ENCODE results near the gene STK39.

Gene STK39

DNA sequence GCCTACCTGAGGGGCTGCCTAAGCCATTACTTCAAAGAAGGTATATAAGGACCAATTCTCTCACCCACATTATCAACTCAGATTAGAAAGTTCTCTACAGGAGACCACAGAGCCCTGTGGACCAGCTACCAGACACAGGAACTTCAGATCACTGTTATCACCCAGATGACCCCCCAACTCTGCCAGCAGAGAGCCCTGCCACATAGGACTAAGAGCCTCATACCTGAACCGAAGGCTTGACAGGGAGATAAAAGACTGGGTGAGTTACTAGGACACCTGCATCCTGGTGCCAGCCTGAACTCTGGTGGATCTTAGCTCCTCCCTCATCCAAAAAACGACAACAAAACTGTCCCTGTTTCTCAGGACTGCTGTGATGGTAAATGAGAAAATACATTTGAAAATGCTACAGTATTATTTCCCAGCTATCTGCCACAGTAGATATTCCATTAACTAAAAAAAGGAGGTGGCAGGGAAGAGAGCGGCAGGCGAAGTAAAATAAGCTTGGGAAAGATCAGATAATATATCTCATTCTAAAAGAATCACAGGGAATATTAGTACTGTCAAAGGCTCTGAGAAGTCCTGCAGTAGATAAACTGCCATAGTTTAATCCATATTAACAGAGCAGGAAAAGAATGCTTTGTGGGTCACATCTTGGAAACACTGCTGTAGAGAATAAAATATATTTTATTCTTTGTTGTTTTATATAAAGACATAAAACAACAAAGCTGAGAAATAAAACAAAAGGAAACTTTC is 79.7 kb downstream of the STK39 start:
- H3K4me1 ChIP-seq (ENCODE audit: insufficient read depth, low read length) = peaks cover 7% of the 10 kb centered on the region
- peaks cover 29% of the 10 kb centered on the region for H3K36me3 ChIP-seq (ENCODE audit: insufficient read depth, low read length)
- H3K9me3 ChIP-seq (ENCODE audit: low read length) = no peaks in the 10 kb centered on the region
- H3K4me3 ChIP-seq (ENCODE audit: low read length) = no peak overlapping the region
- no peak overlapping the region for H2AFZ ChIP-seq (ENCODE audit: low read depth, low read length)
- H3K27me3 ChIP-seq (ENCODE audit: insufficient read depth, low read length) = no peaks in the 10 kb centered on the region

DNA sequence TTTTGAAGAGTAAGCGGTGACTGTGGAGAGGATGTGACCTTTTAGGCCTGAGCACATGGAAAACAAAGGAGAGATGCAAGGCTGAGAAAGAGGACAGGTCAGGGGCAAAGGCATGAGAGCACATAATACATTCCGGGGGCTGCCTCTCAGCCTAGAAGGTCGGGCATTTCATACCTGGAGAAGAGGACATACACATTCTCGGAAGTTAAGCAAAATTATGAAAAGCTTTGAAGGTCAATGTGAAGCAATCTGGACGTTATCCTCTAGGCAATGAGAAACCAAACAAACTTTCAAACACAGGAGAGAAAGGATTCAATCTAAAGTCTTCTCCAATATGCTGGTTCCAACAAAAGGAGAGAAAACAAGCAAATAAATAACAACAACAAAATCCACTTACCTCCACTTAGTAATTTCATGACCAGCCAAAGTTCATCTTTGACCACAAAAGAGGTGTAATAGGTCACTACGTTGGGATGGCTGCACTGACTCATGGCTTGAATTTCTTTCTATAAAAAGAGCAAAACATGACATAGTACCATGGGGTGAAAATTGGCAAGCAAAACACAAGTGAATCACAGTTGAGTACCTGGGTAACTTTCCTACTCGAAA is 80.4 kb downstream of the STK39 start:
- H2AFZ ChIP-seq (ENCODE audit: low read depth, low read length) = no peak overlapping the region
- H3K27me3 ChIP-seq (ENCODE audit: insufficient read depth, low read length) = no peaks in the 10 kb centered on the region
- H3K4me3 ChIP-seq (ENCODE audit: low read length) = no peak overlapping the region
- H3K9me3 ChIP-seq (ENCODE audit: low read length) = no peaks in the 10 kb centered on the region
- peaks cover 29% of the 10 kb centered on the region for H3K36me3 ChIP-seq (ENCODE audit: insufficient read depth, low read length)
- H3K4me1 ChIP-seq (ENCODE audit: insufficient read depth, low read length) = peaks cover 7% of the 10 kb centered on the region

DNA sequence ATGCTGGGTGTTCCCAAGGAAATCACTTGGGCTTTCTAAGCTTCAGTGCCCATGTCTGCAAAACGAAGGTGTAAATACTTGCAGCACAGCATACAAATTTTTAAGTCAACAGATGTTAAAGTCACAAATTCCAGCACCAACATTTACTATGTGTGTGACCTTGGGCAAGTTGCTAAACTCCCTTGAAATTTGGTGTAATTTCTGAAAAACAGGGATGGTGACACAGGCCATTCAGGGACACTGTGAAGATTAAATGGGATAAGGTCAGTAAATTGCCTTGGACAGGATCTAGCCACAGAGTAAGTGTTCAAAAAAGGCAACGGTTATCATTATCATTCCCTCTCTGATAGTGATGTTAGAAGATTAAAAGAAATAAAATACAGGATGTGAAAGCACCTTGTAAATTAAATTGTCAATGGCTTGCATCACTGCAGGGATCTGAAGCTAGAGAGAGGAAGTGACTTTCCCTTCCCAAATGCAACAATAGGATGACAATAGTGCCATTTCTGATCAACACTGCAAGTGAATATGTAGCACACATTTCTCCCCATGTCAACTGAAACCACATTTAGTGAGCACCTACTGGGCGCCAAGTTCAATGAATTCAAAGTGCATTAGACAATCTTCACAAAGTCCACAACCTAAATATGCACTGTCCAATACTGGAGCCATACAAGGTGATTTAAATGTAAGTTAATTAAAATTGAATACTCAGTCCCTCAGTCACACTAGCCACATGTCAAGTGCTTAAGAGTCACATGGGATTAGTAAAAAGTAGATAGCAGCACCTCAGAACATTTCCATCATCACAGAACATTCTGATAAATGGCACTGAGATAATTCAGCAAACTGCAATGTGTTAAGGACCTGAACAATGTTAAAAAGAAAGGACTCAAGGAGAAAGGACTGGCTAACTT is 81.2 kb downstream of the STK39 start:
- peaks cover 7% of the 10 kb centered on the region for H3K4me1 ChIP-seq (ENCODE audit: insufficient read depth, low read length)
- H3K4me3 ChIP-seq (ENCODE audit: low read length) = no peak overlapping the region
- no peaks in the 10 kb centered on the region for H3K9me3 ChIP-seq (ENCODE audit: low read length)
- H2AFZ ChIP-seq (ENCODE audit: low read depth, low read length) = no peak overlapping the region
- H3K27me3 ChIP-seq (ENCODE audit: insufficient read depth, low read length) = no peaks in the 10 kb centered on the region
- H3K36me3 ChIP-seq (ENCODE audit: insufficient read depth, low read length) = peaks cover 29% of the 10 kb centered on the region

DNA sequence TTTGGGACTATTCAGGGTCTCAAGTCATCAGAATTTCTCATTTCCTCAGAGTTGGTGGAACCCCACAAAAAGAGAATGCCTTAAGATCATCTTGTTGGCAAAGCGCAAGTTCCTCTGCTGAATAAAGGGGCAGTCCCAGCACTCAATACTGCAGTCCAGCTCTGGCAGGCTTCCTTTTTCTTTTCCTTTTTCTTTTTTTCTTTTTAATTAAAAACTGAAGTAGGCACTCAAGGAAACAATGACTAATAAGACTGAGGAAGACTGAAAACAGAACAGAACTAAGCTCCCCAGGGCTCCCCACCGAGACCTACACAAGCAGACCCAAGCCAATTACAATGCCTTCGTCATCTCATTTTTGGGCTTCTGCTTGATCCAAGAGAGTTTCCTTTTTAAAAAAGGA is 82.0 kb downstream of the STK39 start:
- Histone ChIP-seq H3K27me3 (ENCODE audit: insufficient read depth, low read length) (no peaks in the 10 kb centered on the region), H3K9me3 (ENCODE audit: low read length) (no peaks in the 10 kb centered on the region), H3K4me1 (ENCODE audit: insufficient read depth, low read length) (peaks cover 7% of the 10 kb centered on the region), H2AFZ (ENCODE audit: low read depth, low read length) (no peak overlapping the region), H3K36me3 (ENCODE audit: insufficient read depth, low read length) (peaks cover 33% of the 10 kb centered on the region), H3K4me3 (ENCODE audit: low read length) (no peak overlapping the region)

DNA sequence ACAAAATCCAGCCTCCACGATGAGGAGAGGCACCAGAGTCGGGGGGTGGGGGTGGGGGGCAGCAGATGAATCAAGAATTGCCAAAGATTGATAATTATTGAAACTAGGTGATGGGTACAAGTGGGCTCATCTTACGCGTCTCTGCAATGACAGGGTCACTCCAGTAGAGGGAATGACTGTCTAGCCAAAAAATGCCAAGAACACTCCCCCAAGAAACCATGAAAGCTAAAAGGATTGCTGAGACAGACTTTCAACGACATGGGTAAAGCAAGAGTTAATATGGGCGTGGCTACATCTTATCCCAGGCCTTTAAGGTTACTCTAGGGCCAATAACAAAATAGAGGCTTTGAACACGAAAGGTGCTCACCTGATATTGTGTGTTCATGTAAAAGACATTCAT is 86.5 kb downstream of the STK39 start:
- H2AFZ ChIP-seq (ENCODE audit: low read depth, low read length) = no peak overlapping the region
- H3K36me3 ChIP-seq (ENCODE audit: insufficient read depth, low read length) = peaks cover 46% of the 10 kb centered on the region
- no peaks in the 10 kb centered on the region for H3K9me3 ChIP-seq (ENCODE audit: low read length)
- no peak overlapping the region for H3K4me3 ChIP-seq (ENCODE audit: low read length)
- no peaks in the 10 kb centered on the region for H3K27me3 ChIP-seq (ENCODE audit: insufficient read depth, low read length)
- H3K4me1 ChIP-seq (ENCODE audit: insufficient read depth, low read length) = no peaks in the 10 kb centered on the region

DNA sequence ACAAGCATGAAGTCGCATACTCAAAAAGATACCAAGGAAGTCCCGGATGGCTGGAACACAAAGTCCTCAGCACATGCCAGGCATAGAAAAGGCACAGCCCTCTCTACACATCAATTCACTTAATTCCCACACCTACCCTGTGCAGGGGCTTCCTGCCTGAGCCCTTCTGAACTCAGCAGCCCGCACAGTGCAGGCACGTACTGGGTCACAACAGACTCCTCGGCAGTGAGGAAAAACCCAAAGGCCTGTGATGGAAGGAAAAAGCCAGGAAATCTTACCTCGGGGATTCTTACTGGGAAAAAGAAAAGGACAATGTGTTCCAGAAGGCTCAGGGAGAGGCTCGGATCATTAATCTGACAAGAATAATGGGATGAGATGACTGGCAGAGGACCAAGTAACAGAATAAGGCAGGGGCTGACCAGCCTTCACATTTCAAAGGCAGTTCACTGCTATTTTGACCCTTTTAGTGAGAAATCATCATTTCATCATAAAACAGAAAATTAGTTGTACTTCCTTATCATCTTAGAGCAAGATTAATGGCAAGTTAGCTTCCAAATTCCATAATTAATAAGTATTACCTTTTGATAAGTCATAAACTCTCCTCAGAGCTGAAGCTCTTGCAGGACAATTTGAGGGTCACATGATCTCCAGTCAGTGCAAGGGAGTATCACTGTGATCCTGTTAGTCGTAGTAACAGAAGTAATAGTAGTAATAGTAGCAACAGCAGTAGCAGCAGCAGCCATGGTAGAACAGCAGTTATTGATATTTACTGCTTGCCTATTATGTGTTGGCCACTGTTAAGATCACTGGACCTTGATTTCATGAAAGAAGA is 87.4 kb downstream of the STK39 start:
- no peaks in the 10 kb centered on the region for H3K27me3 ChIP-seq (ENCODE audit: insufficient read depth, low read length)
- peaks cover 44% of the 10 kb centered on the region for H3K36me3 ChIP-seq (ENCODE audit: insufficient read depth, low read length)
- H3K4me1 ChIP-seq (ENCODE audit: insufficient read depth, low read length) = no peaks in the 10 kb centered on the region
- no peak overlapping the region for H3K4me3 ChIP-seq (ENCODE audit: low read length)
- no peak overlapping the region for H2AFZ ChIP-seq (ENCODE audit: low read depth, low read length)
- H3K9me3 ChIP-seq (ENCODE audit: low read length) = no peaks in the 10 kb centered on the region

DNA sequence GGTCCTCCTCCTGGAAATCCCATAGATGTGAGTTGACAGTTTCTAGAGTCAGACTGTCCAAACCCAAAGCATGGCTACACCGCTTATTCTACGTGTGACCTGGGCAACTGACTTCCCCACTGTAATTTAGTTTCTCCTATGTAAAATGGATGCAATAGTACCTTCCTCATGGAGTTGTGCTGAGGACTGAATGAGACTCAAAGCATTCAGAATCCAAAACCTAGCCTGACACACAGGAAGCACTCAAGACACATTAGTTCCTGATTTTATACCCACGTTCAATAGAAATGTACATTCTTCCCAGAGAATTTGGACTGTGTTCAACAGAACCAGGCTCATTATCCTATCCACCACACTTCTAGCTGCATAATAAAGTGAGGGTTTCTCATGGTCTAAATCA is 88.8 kb downstream of the STK39 start:
- no peaks in the 10 kb centered on the region for H3K27me3 ChIP-seq (ENCODE audit: insufficient read depth, low read length)
- no peak overlapping the region for H3K4me3 ChIP-seq (ENCODE audit: low read length)
- peaks cover 37% of the 10 kb centered on the region for H3K36me3 ChIP-seq (ENCODE audit: insufficient read depth, low read length)
- H3K4me1 ChIP-seq (ENCODE audit: insufficient read depth, low read length) = no peaks in the 10 kb centered on the region
- no peak overlapping the region for H2AFZ ChIP-seq (ENCODE audit: low read depth, low read length)
- H3K9me3 ChIP-seq (ENCODE audit: low read length) = no peaks in the 10 kb centered on the region

DNA sequence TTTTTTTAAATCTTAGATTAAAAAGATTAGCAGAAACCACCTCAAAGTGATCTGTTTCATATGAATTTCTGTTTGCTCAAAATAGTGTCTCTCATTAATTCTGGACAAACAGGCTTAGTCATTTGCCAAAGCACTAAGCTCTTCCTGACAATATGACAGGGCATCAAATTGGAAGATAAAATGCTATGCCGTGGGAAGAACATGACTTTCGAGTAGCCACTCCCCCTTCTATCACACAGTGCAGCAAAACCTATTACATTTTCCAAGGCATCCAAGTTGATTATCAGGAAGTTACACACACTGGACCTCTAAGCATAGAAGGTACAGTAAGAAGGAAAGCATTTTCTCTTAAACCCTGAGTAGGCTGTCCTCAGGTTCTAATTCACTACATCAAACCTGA is 89.5 kb downstream of the STK39 start:
- H3K4me3 ChIP-seq (ENCODE audit: low read length) = no peak overlapping the region
- H3K4me1 ChIP-seq (ENCODE audit: insufficient read depth, low read length) = no peaks in the 10 kb centered on the region
- H3K36me3 ChIP-seq (ENCODE audit: insufficient read depth, low read length) = peaks cover 32% of the 10 kb centered on the region
- no peaks in the 10 kb centered on the region for H3K27me3 ChIP-seq (ENCODE audit: insufficient read depth, low read length)
- no peaks in the 10 kb centered on the region for H3K9me3 ChIP-seq (ENCODE audit: low read length)
- no peak overlapping the region for H2AFZ ChIP-seq (ENCODE audit: low read depth, low read length)

DNA sequence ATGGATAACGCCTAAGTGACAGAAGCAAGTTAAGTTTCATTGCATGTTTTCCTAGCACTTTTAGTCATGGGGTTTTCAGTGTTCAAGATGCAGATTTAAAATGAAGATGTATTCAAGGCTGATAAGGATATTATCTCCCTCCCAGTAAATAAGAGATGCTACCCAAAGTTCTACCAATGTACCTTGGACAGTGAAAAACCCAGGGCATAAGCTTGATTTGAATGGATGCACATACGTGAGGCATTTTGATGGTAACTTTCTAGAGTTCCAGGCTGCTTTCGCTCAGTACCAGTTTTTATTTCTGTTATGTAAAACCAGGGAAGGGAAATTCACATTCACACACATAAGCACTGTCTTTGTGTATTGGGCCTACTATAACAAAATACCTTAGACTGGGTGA is 90.3 kb downstream of the STK39 start:
- H3K9me3 ChIP-seq (ENCODE audit: low read length) = no peaks in the 10 kb centered on the region
- H2AFZ ChIP-seq (ENCODE audit: low read depth, low read length) = no peak overlapping the region
- no peak overlapping the region for H3K4me3 ChIP-seq (ENCODE audit: low read length)
- H3K27me3 ChIP-seq (ENCODE audit: insufficient read depth, low read length) = no peaks in the 10 kb centered on the region
- peaks cover 36% of the 10 kb centered on the region for H3K36me3 ChIP-seq (ENCODE audit: insufficient read depth, low read length)
- no peaks in the 10 kb centered on the region for H3K4me1 ChIP-seq (ENCODE audit: insufficient read depth, low read length)

DNA sequence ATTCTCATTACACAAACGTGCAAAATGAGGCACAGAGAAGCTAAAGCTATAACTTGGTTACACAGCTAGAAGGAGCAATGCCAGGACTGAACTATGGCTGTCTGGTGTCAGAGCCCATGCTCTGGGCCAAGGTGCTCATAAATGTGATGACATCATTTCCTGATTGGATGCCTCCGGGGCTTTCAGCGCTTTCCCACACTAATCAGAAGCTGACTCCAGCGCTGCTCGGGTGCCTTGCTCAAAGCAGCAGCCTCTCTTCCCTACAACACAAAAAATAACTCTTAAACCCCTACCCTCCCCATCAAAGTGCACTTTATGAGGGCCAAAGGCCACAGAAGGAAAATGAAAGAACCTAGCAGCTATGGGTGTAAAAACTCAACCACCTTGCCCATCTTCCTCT is 90.7 kb downstream of the STK39 start:
- H2AFZ ChIP-seq (ENCODE audit: low read depth, low read length) = no peak overlapping the region
- no peak overlapping the region for H3K4me3 ChIP-seq (ENCODE audit: low read length)
- H3K27me3 ChIP-seq (ENCODE audit: insufficient read depth, low read length) = no peaks in the 10 kb centered on the region
- no peaks in the 10 kb centered on the region for H3K9me3 ChIP-seq (ENCODE audit: low read length)
- H3K36me3 ChIP-seq (ENCODE audit: insufficient read depth, low read length) = peaks cover 41% of the 10 kb centered on the region
- H3K4me1 ChIP-seq (ENCODE audit: insufficient read depth, low read length) = no peaks in the 10 kb centered on the region

DNA sequence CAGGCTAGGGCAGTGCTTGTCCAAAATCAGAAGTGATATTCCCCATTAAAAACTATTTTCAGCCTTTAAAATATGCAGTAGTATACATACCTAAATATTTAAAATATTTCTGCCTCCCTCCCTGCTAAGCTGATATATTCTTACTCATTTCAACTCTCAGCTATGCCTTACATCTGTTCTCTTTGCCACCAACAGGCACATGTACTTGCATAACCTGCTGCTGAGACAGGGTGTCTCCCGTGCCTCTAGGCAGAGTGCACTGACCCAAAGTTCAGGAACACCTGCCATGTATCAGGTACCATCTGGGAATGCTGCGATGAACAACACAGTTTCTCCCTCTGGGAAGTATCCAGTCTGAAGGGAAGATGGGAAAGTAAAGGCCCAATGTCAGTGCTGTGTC is 91.7 kb downstream of the STK39 start:
- H3K27me3 ChIP-seq (ENCODE audit: insufficient read depth, low read length) = no peaks in the 10 kb centered on the region
- no peaks in the 10 kb centered on the region for H3K4me1 ChIP-seq (ENCODE audit: insufficient read depth, low read length)
- H3K4me3 ChIP-seq (ENCODE audit: low read length) = no peak overlapping the region
- no peak overlapping the region for H2AFZ ChIP-seq (ENCODE audit: low read depth, low read length)
- H3K36me3 ChIP-seq (ENCODE audit: insufficient read depth, low read length) = peaks cover 36% of the 10 kb centered on the region
- H3K9me3 ChIP-seq (ENCODE audit: low read length) = no peaks in the 10 kb centered on the region

DNA sequence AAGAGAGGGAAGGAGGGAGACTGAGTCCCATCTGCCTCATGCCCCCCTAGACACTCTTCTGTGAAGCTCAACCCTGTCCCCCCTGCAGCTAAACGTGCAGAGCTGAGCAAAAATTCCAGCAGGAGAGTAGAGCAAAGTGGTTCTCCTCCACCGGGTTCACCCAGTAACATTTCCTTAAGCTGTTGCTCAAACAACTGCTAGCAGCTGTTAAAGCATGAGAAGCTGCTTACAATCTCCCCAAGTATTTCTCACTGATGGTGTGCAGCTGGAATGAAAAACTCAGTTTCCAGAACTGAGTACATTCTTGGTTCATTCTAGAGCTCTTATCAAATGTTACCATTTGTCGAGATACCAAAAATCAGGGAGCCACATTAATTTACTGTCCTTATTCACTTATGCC is 92.3 kb downstream of the STK39 start:
- no peaks in the 10 kb centered on the region for H3K4me1 ChIP-seq (ENCODE audit: insufficient read depth, low read length)
- no peaks in the 10 kb centered on the region for H3K27me3 ChIP-seq (ENCODE audit: insufficient read depth, low read length)
- H2AFZ ChIP-seq (ENCODE audit: low read depth, low read length) = no peak overlapping the region
- H3K36me3 ChIP-seq (ENCODE audit: insufficient read depth, low read length) = peaks cover 36% of the 10 kb centered on the region
- H3K4me3 ChIP-seq (ENCODE audit: low read length) = no peak overlapping the region
- no peaks in the 10 kb centered on the region for H3K9me3 ChIP-seq (ENCODE audit: low read length)
